NCI-H1048 (cell line): ENCODE measurements around the gene ADNP2.

ENCODE experiments used
- DNase-seq: peaks from one replicate; lab custom pipeline; 2025; lab: John Stamatoyannopoulos, UW

The ADNP2 gene

GRCh38 chr18:80107426-80107825 lies 1.6 kb upstream of the ADNP2 start:
- no peak for DNase-seq

GRCh38 chr18:80108121-80108536 lies 933 bp upstream of the ADNP2 start:
- DNase-seq = no peak

DNA sequence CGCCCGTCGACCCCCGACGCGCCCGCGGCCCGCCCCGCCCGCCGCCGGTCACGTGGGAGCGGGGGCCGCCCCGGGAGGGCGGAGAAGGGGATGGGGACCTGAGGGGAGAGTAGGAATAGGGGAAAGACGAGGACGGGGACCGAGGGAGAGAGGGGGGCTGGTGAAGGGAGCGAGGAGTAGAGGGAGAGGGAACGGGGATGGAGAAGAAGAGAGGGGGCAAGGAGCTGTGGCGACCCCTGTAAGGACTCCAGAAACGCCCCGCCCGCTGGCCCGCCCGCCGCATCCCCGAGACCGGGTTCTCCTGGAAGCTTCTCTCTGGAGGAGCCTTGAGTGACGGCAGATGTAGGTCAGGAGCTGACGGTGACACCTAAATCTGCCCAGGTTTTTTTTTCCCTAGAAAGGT lies 615 bp downstream of the ADNP2 start:
- DNase-seq = no peak

- DNase-seq = no peak
These were observed 3.7 kb downstream of the ADNP2 start for GRCh38 chr18:80112624-80113248.

DNA sequence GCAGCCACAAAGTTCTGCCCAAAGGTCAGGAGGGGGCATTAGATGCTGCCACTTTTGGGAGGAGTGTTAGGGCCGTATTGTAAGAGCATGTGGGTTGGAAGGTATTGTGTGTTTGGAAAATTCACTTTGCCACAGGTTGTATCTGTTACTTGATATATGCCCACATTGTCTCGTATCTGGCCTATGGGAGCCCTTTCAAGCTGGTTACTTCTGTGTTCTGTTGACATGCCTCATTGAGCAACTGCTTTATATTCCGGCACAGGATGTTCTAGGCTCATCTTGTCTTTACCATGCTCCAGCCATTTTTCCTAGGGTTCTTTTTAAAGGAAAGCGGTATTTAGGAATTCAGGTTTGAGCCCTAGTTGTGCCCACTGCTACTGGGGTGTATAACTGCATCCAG lies 6.0 kb downstream of the ADNP2 start:
- no peak for DNase-seq

GRCh38 chr18:80119111-80119510 lies 10.0 kb downstream of the ADNP2 start:
- no peak for DNase-seq

DNA sequence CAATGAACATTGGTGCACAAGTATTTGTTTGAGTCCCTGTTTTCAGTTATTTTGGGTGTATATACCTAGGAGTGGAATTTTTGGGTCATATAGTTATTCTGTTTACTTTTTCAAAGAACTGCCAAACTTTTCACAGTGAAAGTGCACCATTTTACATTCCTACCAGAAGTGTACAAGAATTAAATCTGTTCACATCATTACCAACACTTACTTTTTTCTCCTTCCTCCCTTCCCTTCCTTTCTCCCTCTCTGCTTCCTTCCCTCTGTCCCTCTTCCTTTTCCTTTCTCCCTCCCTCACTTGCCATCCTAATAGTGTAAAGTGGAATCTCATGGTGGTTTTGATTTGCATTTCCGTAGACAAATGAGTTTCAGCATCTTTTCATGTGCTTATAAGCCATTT lies 11.9 kb downstream of the ADNP2 start:
- DNase-seq = no peak

- no peak for DNase-seq
These were observed 15.1 kb downstream of the ADNP2 start for GRCh38 chr18:80124131-80124530.

DNA sequence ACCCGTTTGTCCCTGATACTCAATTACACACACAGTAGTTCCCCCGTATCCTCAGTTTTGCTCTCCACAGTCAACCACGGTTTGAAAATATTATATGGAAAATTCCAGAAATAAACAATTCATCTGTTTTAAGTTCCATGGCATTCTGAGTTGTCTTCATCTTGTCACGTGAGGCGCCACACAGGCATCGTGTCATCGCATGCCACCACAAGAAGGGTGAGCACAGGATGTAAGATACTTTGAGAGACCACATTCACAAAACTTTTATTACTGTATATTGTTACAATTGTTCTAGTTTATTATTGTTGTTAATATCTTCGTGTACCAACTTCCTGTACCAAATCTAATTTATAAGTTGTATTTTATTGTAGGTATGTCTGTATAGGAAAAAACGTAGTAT lies 17.7 kb downstream of the ADNP2 start:
- DNase-seq = no peak

DNA sequence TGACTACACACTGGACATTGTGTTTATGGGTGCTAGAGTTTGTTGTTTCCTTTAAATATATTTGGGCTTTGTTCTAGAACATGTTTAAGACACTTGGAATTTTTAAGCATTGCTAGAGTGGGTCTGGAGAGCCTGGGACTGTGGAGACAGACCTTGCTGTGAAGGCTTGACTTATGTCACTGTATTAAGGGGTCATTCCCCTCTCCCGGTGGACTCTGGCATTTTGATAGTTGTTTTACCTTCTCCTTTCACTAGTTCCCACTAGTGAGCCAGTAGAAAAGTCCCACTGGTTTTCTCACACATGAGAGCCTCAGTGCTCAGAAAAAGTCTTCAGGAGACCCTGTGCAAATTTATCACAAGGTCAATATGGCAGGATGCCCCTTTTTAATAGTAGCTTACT lies 18.6 kb downstream of the ADNP2 start:
- no peak for DNase-seq

DNA sequence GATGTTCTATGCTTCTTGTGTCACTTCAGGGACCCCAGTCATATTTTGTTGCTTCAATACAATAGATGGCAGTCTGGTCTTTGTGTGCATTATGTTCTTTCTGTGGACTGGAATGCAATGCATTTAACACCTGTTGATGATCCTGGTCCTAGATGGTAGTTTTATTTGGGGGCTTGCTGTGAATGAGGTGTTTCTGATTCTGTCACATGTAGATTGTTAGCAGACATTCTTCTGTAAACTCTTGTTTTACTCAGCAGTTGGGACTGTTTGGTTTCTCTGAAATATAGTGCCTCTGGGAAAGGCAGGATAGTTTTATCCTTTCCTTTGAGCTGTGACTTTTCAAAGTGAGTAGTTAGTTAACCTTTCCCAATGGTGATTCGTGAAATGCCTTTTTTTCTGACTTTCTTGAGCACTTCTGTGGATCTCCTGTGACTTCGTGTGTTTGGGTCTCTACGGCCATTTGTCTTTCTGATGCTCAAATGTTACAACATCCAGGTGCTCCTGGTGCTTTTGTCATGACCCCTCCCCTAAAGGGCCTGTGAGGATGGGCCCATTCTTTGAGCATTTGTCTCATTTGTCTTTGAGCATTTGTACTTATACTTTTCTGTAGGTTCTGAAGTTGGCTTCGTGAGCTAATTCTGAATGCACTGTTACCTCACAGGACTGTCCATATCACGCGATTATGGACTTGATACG lies 20.8 kb downstream of the ADNP2 start:
- no peak for DNase-seq

DNA sequence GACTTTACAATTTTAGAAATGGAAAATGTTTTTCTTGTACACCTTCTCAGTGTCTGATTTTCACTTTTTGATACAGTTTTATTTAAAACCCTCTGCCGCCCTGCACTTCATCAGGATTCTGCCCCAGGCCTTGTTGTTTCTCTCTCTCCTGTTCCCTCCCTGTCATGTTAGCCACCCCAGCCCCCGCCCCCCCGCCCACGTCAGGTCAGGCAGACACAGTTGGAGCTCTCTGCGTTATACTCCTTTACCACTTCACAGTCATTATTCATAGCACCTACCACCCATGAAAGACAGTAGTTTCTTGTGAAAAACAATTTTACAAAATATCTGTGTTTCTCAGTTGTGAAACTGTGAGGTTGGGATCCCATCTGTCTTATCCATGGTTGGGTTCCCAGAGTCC lies 21.5 kb downstream of the ADNP2 start:
- DNase-seq = no peak

- DNase-seq = no peak
These were observed 23.2 kb downstream of the ADNP2 start for GRCh38 chr18:80132180-80132812.

DNA sequence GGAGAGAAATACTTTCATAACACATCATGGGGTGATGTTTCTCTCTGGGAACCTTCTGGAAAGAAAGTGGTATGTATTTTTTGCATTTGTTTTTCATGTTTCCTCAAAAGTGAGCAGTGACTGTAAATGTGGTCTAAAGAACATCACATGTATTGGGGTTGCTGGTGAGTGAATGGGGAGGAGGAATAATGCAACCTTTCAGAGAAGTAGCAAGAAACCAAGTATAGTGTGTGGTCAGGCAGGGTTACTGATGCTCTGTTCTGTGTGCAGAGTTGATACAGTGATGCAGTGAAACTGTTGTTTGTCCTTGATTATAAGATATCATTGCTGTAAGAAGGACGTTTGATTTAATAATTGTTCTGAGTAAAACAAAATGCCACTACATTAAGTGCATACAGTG lies 24.1 kb downstream of the ADNP2 start:
- no peak for DNase-seq

GRCh38 chr18:80135136-80135535 lies 26.1 kb downstream of the ADNP2 start:
- no peak for DNase-seq

DNA sequence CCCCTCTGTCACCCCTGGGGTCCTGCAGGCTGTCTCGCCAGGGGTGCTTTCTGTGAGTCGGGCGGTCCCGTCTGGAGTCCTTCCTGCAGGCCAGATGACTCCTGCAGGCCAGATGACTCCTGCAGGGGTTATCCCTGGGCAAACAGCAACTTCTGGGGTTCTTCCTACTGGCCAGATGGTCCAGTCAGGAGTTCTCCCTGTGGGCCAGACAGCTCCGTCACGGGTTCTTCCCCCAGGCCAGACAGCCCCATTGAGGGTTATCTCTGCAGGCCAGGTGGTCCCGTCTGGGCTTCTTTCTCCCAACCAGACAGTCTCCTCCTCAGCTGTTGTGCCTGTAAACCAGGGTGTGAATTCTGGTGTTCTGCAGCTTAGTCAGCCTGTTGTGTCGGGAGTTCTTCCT lies 27.6 kb downstream of the ADNP2 start:
- DNase-seq = no peak

DNA sequence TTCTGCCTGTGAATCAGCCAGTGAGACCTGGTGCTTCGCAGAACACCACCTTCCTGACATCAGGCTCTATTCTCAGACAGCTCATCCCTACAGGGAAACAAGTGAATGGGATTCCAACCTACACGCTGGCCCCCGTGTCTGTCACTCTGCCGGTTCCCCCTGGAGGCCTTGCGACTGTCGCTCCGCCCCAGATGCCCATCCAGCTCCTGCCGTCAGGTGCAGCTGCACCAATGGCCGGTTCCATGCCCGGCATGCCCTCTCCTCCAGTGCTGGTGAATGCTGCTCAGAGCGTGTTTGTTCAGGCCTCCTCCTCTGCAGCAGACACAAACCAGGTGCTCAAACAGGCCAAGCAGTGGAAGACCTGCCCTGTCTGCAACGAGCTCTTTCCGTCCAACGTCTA lies 28.1 kb downstream of the ADNP2 start:
- DNase-seq = no peak

DNA sequence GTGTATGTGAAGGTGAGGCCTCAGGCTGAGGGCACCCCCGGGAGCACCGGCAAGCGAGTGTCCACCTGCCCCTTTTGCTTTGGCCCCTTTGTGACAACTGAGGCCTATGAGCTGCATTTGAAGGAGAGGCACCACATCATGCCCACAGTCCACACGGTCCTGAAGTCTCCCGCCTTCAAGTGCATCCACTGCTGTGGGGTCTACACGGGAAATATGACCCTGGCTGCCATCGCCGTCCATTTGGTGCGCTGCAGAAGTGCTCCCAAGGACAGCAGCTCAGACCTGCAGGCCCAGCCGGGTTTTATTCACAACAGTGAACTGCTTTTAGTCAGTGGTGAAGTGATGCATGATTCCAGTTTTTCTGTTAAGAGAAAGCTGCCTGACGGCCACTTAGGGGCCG lies 28.9 kb downstream of the ADNP2 start:
- no peak for DNase-seq

- DNase-seq = no peak
These were observed 31.5 kb downstream of the ADNP2 start for GRCh38 chr18:80140455-80140985.

DNA sequence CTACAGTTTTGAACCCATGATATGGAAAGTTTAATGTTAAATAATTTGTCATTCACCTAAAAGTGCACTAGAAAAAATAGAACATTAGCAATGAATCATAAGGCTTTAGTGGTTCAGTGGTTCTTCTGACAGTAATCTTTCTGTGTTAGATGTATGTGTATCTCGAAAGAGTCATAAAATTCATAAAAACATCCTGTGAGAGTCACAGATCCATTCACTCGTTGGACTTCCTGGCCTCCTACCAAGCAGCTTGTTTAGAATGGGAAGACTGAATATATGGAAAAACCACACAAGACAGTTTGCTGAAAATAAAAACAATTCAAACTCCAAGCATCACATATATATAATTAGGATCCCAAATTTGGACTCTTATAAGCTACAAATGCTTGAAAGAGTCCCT lies 34.8 kb downstream of the ADNP2 start:
- DNase-seq = no peak

- no peak for DNase-seq
These were observed 36.2 kb downstream of the ADNP2 start for GRCh38 chr18:80145196-80145804.

DNA sequence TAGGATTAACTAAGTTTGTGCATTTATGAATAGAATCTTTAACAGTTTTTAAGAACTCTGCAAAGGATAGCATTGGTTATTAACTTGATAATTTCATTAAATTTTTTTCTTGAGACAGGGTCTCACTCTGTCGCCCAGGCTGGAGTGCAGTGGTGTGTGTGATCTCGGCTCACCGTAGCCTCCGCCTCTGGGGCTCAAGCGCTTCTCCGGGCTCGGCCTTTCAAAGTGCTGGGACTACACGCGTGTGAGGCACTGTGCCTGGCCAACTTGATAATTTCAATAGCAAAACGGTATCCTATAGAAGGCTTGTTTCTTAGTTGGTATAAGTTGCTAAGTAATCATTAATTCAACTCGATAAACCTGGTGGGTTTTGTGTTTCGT lies 38.0 kb downstream of the ADNP2 start:
- no peak for DNase-seq
